Muscle layer of duodenum (tissue), 2 donors: ENCODE measurements around the gene DHRS7C.

Experiments used
- H3K27ac ChIP-seq: one replicate; pipeline ENCODE4 v1.7.0; 2013; ENCODE audit warnings: mild to moderate bottlenecking, low read length
- H3K27me3 ChIP-seq: one replicate; pipeline ENCODE4 v1.7.0; 2013; ENCODE audit warnings: low read depth, mild to moderate bottlenecking, control low read depth, low read length
- H3K36me3 ChIP-seq, 2 donors: one replicate each; pipeline ENCODE4 v1.7.0; 2013; ENCODE audit warnings: low read length in 2 of 2, control low read depth in 1 of 2, mild to moderate bottlenecking in 1 of 2; ENCODE audit not compliant: insufficient read depth in 2 of 2, control insufficient read depth in 1 of 2
- H3K4me1 ChIP-seq, 2 donors: one replicate each; pipeline ENCODE4 v1.7.0; 2013; ENCODE audit warnings: low read length in 2 of 2, mild to moderate bottlenecking in 2 of 2, control low read depth in 1 of 2, moderate library complexity in 1 of 2; ENCODE audit not compliant: insufficient read depth in 2 of 2, control insufficient read depth in 1 of 2
- H3K4me3 ChIP-seq, 2 donors: one replicate each; pipeline ENCODE4 v1.7.0; 2013; ENCODE audit warnings: low read length in 2 of 2, low read depth in 1 of 2, mild to moderate bottlenecking in 1 of 2
- H3K9me3 ChIP-seq, 2 donors: one replicate each; pipeline ENCODE4 v1.7.0; 2013; ENCODE audit warnings: low read length in 2 of 2, control low read depth in 1 of 2, mild to moderate bottlenecking in 1 of 2; ENCODE audit not compliant: control insufficient read depth in 1 of 2
- donor health status: healthy.

DHRS7C gene

GRCh38 chr17:9821921-9822320 lies 30.5 kb upstream of the DHRS7C start, which contains the start of gene GSG1L2:
TSS of gene GSG1L2 (minus strand) at chr17:9822079. CDS start at chr17:9822071, 8 bp downstream.
- no peaks in the 10 kb centered on the region for H3K27me3 ChIP-seq
- no peaks in the 10 kb centered on the region for H3K36me3 ChIP-seq

GRCh38 chr17:9820448-9820847 lies 29.1 kb upstream of the DHRS7C start:
- Histone ChIP-seq H3K9me3 (no peaks in the 10 kb centered on the region), H3K36me3 (no peaks in the 10 kb centered on the region), H3K4me1 (peaks cover 0 to 5% of the 10 kb centered on the region in 2 donors), H3K4me3 (no peak overlapping the region), H3K27ac (no peak overlapping the region), H3K27me3 (no peaks in the 10 kb centered on the region)

More at GRCh38 chr17:9821921-9822320, 30.5 kb upstream of the DHRS7C start, which contains the start of gene GSG1L2:
- no peak within 1 kb of the TSS for H3K4me3 ChIP-seq
- no peaks in the 10 kb centered on the region for H3K9me3 ChIP-seq
- H3K27ac ChIP-seq, result no peak within 1 kb of the TSS
- H3K4me1 ChIP-seq, result peaks cover 0 to 5% of the 10 kb centered on the region in 2 donors

DNA sequence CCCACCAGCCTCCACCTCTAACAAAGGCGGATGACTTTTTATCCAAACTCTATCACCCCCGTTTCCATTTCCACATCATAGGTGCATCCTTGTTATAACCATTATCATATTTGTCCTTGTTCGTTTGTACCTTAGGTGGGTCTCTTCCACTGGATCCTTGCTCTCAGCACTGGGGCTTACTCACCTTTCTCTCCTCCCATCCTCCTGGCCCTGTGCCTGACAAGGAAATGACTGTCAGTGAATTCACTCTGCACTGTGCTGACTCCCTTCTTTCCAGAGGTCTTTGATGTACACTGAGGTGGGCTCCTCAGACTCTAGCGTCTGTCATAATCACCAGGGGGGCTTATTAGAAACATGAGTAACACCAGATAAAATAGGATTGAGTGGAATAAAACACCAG lies 27.4 kb upstream of the DHRS7C start:
- Histone ChIP-seq H3K27ac (no peak overlapping the region), H3K36me3 (no peaks in the 10 kb centered on the region), H3K4me3 (no peak overlapping the region), H3K27me3 (no peaks in the 10 kb centered on the region), H3K9me3 (no peaks in the 10 kb centered on the region), H3K4me1 (no peaks in the 10 kb centered on the region)

DNA sequence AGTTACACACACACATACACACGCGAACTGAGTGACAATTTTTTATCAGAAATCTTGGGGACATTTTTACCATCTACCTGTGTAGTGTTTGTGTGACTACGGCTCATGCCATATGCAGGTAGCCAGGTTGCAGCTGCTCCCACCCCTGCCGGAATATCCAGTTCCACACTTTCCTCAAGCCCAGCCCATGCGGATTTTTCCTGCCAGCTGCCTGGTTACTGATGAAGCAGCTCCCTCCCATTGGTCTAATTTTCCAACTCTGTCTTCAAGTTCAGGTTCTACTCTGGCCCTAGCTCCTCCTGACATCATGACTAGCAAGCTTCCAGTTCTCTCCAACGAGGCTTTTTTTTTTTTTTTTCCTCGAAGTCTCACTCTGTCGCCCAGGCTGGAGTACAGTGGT lies 25.7 kb upstream of the DHRS7C start:
- H3K9me3 ChIP-seq, result no peaks in the 10 kb centered on the region
- no peaks in the 10 kb centered on the region for H3K36me3 ChIP-seq
- no peaks in the 10 kb centered on the region for H3K27me3 ChIP-seq
- H3K4me1 ChIP-seq, result no peaks in the 10 kb centered on the region
- no peak overlapping the region for H3K27ac ChIP-seq
- H3K4me3 ChIP-seq, result no peak overlapping the region

GRCh38 chr17:9816472-9816871 lies 25.1 kb upstream of the DHRS7C start:
- no peaks in the 10 kb centered on the region for H3K27me3 ChIP-seq
- no peak overlapping the region for H3K27ac ChIP-seq
- H3K4me3 ChIP-seq, result no peak overlapping the region
- no peaks in the 10 kb centered on the region for H3K4me1 ChIP-seq
- H3K9me3 ChIP-seq, result no peaks in the 10 kb centered on the region
- H3K36me3 ChIP-seq, result no peaks in the 10 kb centered on the region

DNA sequence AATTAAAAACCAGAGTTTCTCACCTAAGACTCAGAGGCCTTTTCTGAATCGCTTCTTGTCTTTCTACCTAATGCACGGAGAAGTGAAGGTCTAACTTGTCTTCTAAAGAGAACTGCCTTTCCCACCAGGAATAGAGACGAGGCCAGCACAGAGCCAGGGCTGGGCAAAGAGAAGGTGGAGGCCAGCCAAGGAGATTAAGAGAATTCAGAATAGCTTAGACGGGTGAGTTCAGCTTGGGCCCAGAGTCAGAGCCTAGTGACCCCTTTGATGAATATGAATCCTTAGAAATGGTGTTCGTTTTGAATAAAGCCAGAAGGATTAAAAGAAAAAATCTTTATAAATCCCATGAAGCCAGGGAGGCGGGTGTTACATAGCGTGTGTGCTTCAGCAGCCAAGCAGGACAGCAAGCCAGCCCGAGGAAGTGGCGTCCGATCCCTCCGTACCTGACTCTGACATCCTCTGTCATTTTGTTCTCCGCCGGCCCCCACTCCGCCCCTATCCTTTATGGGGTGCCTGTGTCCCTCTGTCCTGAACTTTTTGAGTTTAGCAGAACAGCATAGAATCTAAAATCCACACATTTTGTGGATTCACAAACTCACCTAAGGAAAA lies 23.0 kb upstream of the DHRS7C start:
- H3K4me1 ChIP-seq, result no peaks in the 10 kb centered on the region
- no peaks in the 10 kb centered on the region for H3K36me3 ChIP-seq
- H3K4me3 ChIP-seq, result no peak overlapping the region
- H3K9me3 ChIP-seq, result no peaks in the 10 kb centered on the region
- H3K27ac ChIP-seq, result no peak overlapping the region
- no peaks in the 10 kb centered on the region for H3K27me3 ChIP-seq

GRCh38 chr17:9813166-9813565 lies 21.8 kb upstream of the DHRS7C start:
- Histone ChIP-seq H3K27me3 (no peaks in the 10 kb centered on the region), H3K27ac (no peak overlapping the region), H3K4me1 (no peaks in the 10 kb centered on the region), H3K9me3 (no peaks in the 10 kb centered on the region), H3K4me3 (no peak overlapping the region), H3K36me3 (no peaks in the 10 kb centered on the region)

DNA sequence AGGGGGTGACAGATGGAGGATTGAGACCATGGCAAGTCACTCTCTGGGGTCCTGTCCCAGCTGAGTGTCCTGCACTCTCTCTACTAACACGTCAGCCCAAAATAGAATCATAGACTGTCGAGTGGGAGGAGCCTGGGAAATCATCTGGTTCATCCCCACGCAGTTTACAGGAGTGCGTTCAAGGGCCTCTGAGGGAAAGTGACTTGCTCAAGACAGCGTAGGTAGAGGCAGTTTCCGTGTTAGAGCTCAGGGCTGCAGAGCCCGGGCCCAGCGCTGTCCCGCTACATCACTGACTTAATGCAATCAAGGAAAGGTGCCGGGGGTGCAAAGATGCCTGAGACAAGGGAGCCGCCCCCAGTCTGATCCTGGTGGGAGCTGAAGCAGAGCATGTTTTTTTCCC lies 20.1 kb upstream of the DHRS7C start:
- H3K36me3 ChIP-seq, result no peaks in the 10 kb centered on the region
- H3K27me3 ChIP-seq, result no peaks in the 10 kb centered on the region
- H3K27ac ChIP-seq, result no peak overlapping the region
- no peaks in the 10 kb centered on the region for H3K4me1 ChIP-seq
- H3K9me3 ChIP-seq, result no peaks in the 10 kb centered on the region
- no peak overlapping the region for H3K4me3 ChIP-seq

- H3K27me3 ChIP-seq, result no peaks in the 10 kb centered on the region
- no peaks in the 10 kb centered on the region for H3K36me3 ChIP-seq
- no peak overlapping the region for H3K27ac ChIP-seq
- no peak overlapping the region for H3K4me3 ChIP-seq
- H3K9me3 ChIP-seq, result no peaks in the 10 kb centered on the region
- H3K4me1 ChIP-seq, result no peaks in the 10 kb centered on the region
Measured at GRCh38 chr17:9811086-9811485, 19.7 kb upstream of the DHRS7C start.

DNA sequence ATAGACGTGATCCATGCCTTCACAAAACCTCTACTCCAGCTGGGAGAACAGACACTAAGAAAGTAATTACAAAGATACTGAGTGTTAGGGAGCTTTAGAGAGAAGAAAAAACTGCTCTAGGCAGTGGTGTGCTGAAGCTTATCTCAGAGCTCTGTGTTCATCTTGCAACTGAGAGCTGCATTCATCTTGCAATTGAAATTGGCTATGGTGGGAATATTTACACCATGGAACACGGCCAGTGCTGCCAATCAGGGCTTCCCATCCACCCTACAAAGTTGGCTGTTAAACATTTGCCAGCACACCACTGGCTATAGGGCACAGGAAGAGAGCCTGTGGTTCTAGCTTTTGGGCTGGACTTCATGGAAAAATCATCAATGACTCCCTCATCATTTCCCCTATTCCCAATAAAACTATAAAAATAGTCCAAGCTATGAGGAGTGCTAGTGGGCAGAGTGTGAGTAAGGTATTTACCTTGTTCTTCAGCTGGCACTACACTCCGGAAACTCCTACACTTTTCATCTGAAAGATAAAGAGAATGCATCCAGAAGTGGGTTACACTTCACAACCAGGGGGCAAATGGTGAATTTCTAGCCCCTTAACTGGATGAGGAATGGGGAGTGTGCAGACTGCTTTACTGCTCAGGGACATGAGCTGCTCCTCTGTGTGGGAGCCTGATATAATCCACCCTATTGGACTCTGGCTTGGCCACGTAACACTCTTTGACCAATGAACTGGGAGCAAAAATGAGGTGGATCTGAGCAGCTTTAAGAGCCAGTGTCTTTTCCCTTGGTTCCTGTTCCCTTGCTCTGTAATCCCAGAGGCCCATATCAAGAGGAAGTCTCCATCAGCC lies 18.9 kb upstream of the DHRS7C start:
- Histone ChIP-seq H3K27me3 (no peaks in the 10 kb centered on the region), H3K4me1 (no peaks in the 10 kb centered on the region), H3K4me3 (no peak overlapping the region), H3K36me3 (no peaks in the 10 kb centered on the region), H3K9me3 (no peaks in the 10 kb centered on the region), H3K27ac (no peak overlapping the region)

DNA sequence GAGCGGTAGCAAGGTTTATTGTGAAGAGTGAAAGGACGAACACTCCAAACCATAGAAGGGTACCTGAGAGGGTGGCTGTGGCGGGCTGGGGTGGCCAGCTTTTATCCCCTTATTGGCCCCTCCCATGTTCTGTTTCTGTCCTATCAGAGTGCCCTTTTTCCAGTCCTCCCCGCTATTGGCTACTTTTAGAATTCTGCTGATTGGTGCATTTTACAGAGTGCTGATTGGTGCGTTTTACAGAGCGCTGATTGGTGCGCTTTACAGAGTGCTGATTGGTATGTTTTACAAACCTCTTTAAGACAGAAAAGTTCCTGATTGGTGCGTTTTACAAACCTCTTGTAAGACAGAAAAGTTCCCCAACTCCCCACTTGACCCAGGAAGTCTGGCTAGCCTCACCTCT lies 18.0 kb upstream of the DHRS7C start:
- H3K27me3 ChIP-seq, result no peaks in the 10 kb centered on the region

More for the DNA sequence above, 18.0 kb upstream of the DHRS7C start:
- Histone ChIP-seq H3K27ac (no peak overlapping the region), H3K9me3 (peaks cover 0 to 3% of the 10 kb centered on the region in 2 donors), H3K4me3 (no peak overlapping the region), H3K36me3 (no peaks in the 10 kb centered on the region), H3K4me1 (no peaks in the 10 kb centered on the region)
